ENCODE data around the gene SUSD2.

SUSD2 gene

DNA sequence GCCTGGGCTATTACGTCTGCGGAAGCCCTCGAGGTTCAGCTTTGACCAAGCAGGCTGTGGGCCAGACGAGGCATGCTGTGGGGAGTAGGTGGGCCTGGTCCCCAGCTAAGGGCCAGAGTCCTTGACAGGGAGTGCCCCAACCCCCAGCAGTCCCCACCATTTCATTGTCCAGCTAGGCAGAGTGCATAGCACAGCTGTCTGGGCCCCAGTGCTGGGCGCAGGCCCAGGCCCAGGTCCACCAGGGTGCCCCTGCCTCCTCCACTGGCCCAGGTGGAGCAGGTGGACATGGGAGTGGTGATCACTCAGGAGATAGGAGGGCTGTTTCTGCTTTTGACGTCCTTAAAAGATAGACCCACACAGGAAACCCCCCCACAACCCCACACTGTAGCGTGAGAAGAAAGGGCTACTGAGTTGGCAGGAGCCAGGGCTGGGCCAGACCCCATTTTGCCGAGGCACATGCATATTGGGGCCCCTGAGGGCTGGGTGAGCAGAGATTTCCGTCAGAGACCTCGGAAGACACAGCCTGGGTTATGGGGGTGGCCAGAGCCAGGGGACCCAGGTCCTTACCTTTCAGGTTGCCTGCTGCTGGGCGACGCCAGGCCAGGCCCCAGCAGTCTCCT, 11.7 kb upstream of the SUSD2 start:
- no peak for DNase-seq (ENCODE audit: extremely low read depth, low read depth)
- TF ChIP-seq, protein P1, sequence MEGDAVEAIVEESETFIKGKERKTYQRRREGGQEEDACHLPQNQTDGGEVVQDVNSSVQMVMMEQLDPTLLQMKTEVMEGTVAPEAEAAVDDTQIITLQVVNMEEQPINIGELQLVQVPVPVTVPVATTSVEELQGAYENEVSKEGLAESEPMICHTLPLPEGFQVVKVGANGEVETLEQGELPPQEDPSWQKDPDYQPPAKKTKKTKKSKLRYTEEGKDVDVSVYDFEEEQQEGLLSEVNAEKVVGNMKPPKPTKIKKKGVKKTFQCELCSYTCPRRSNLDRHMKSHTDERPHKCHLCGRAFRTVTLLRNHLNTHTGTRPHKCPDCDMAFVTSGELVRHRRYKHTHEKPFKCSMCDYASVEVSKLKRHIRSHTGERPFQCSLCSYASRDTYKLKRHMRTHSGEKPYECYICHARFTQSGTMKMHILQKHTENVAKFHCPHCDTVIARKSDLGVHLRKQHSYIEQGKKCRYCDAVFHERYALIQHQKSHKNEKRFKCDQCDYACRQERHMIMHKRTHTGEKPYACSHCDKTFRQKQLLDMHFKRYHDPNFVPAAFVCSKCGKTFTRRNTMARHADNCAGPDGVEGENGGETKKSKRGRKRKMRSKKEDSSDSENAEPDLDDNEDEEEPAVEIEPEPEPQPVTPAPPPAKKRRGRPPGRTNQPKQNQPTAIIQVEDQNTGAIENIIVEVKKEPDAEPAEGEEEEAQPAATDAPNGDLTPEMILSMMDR (IDR thresholded peaks at IDR 0.05; ENCODE audit: low read depth, low read length): no peak

DNA sequence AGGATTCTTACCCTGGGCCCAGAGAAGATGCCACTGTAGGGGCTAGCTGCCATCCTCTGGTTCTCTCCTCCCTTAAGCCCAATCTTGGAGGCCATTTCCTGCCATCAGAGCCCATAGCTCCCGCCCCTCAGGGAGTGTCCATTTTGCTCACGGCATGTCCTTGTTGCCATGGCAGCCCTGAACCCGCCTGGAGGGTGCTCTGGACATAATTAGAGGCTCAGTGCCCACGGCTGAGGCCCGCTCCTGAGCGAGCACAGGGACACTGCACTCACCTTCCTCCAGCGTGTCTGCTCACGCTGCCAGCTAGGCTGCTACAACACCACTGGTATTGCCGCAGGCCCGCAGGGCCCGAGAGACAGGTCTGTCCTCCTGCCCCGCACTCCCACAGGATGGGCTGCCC, 11.1 kb upstream of the SUSD2 start:
- TF ChIP-seq, protein P1 (IDR thresholded peaks at IDR 0.05; ENCODE audit: low read depth, low read length): no peak
- DNase-seq (ENCODE audit: extremely low read depth, low read depth): no peak

DNA sequence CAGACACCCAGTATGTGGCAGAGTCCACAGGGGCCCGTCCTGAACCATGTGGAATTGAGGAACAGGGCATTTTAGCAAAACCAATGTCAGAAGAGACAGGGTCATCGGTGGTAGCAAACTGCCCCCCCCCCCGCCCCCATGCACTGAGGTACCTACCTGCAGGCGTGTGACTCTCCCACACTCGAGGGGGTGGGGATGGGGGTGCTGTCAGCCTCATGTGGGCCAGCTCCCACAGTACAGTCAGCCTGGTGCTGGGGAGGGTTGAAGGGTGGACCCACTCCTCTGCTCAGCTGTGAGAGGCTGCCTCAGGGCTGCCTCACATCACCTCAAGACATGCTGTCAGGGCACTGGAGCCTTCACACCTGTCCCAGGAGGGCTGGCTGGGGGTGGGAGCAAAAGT, 10.7 kb upstream of the SUSD2 start:
- TF ChIP-seq, protein P1 (IDR thresholded peaks at IDR 0.05; ENCODE audit: low read depth, low read length): no peak
- DNase-seq (ENCODE audit: extremely low read depth, low read depth): no peak

DNA sequence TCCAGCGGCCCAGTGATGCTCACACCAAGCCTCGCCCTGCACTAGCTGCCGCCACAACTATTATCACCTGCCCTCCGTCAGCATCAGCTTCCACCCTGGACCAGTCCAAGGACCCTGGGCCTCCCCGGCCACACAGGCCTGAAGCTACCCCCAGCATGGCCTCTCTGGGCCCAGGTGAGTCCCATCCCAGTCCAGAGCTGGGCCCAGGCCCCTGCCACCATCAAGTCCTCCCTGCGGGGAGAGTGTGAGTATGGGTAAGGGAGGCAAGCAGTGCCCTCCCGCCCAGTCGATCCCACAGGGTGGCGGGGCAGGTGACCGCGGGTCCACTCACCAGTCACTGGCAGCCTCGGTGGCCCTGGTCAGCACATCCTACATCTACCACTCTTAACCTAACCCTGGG, 9.5 kb upstream of the SUSD2 start:
- TF ChIP-seq, protein P1 (IDR thresholded peaks at IDR 0.05; ENCODE audit: low read depth, low read length): no peak
- DNase-seq (ENCODE audit: extremely low read depth, low read depth): no peak

DNA sequence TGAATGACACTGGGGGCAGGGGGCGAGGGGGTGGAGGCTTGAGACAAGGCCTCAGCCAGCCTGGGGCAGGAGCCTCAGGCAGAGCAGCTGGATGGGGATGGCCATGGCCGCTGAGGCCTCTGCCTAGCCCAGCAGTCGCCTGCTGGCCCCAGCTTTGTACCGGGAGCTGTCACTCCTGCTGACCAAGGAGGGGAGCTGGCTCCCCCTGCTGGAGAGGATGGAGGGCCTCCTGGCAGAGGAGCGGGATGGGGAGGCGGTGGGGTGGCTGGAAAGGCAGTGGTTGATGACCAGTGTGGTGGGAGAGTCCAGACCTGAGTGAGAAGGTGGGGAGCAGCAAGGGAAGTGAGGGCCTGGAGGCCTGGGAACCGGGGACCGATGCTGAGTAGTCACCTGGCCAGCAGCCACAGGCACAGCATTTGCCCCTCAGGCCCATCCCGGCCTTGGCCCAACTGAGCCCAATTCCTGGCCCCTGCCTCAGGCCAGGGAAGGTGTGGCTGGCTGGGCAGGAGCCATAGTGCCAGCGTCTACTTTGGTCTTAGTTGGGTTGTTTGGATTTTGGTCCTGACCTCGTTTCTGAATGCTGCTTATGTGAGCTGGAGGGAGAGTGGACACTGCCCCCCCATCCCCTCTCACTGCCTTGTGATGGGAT, 6.0 kb upstream of the SUSD2 start:
- TF ChIP-seq, protein P1 (IDR thresholded peaks at IDR 0.05; ENCODE audit: low read depth, low read length): peak; percentile 97
- peak; percentile 36 for DNase-seq (ENCODE audit: extremely low read depth, low read depth)

DNA sequence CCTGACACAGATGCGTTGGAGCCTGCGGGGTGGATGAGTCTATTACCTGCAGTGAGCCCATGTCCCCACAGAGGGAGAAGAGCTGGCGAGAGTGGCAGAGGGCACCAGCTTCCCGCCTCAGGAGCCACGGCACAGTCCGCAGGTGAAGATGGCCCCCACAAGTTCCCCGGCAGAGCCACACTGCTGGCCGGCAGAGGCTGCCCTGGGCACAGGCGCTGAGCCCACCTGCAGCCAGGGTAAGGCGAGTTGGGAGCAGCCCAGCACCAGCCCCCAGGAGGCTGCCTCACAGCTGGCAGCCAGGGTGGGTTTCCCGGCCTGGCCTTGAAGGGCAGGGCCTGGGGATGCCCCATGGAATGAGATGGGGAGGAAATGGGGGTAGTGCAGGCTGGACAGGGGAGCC, 5.2 kb upstream of the SUSD2 start:
- TF ChIP-seq, protein P1 (IDR thresholded peaks at IDR 0.05; ENCODE audit: low read depth, low read length): no peak
- DNase-seq (ENCODE audit: extremely low read depth, low read depth): no peak

DNA sequence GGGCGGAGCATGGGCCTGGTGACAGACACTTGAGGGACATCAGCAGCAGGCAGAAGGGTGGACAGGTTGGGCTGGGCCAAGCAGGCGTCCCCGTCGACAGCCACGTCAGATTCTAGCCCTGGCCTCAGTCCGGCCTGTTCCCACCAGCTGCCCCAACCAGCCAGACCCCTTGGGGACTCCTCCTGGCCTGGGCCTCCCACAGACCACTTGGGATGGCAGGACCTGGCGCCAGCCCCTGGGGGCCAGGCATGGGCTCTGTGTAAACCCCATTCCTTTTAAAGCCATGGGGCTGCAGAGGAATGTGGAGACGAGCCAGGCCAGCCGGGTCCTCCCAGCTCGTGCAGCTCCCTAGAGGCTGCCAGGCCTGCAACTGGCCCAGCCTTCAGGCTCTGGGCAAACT, 4.7 kb upstream of the SUSD2 start:
- TF ChIP-seq, protein P1 (IDR thresholded peaks at IDR 0.05; ENCODE audit: low read depth, low read length): no peak
- no peak for DNase-seq (ENCODE audit: extremely low read depth, low read depth)

Data from AG09319 (cell line).